COLO829 (cell line): Measurements from ENCODE around the gene ZNF839.

Source experiments
- DNase-seq: peaks from one replicate; pipeline ENCODE4 v3.0.0; 2012; ENCODE audit warnings: low spot score

ZNF839 gene

DNA sequence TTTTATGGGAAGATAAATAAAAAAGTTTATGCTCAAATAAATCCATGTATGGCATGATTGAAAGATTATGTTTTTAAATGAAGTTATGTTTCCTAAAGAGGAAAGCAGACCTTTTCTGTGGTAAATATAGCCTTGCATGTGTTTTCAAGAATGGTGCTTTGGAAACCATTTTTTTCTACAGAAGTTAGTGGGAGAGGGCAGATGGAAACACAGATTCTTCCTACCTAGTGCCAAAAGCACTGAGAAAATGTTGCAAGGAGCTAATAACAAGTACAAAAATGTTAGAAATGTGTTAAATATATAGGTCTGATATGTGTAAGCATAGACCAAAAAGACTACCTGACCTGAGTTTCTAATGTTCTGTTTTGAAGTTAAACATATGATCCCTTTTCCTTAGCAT, 67.5 kb downstream of the ZNF839 start:
- no peak for DNase-seq

DNA sequence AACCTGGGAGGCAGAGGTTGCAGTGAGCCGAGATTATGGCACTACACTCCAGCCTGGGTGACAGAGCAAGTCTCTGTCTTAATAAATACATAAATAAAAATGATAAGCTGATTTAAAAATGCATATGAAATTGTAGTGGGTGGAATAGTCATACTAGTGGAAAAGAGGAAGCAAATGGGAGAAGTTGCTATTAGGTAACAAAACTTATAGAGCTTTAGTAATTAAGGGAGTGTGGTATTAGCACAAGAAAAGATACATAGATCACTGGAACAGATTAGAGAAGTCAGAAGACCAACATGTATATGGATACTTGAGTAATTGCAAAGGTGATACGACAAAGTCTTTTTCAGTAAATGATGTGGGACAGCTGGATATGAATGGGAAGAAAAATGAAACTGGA, 69.7 kb downstream of the ZNF839 start:
- DNase-seq, result no peak

DNA sequence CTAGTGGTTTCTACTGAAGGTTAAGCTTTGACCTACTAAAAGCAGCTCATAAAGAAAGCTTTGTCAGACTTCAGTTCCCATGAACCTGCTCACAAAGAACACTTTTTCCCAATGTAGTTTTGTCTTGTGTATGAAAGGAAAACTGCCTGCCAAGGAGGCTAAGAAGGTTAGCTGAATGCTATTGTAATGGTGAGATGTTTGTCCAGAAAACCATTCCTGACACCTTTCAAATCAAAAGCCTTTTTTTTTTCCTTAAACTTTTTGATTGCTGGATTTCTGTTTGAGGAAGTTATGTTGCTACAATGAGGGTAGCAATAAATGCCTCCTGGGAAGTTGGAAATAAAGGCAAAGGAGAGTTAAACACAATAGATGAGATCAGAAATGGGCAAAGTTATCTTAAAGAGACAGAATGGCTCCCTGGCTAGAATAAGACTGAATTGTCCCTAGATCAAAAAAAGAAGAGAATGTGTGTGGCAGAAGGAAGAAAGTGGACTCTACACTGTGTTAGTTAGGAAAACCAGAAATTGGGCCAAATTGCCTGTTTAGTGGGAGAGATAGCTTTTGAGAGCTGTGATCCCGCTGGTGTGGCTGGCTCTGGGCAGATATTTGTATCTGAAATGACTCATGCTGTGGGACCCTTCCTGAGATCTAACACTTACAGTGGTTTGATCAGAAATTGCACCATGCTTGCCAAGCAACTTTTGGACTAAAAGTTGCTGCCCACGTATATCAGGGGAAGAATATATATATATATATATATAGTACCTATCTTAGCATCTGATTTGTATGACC, 70.7 kb downstream of the ZNF839 start:
- DNase-seq, result peak; percentile 54
